Loucy (cell line): ENCODE measurements around the gene THTPA.

Experiments
- CTCF ChIP-seq: fragments of 200-600 bp; sonication (generic); conservative IDR thresholded peaks from 2 replicates; pipeline ENCODE4 v1.5.1; 2014; ENCODE audit warnings: mild to moderate bottlenecking, antibody characterized with exemption, low read length
- EZH2phosphoT487 ChIP-seq: fragments of 200-600 bp; IDR thresholded peaks from 2 replicates; pipeline ENCODE4 v1.6.1; 2018; ENCODE audit warnings: antibody characterized with exemption, mild to moderate bottlenecking, moderate library complexity, borderline replicate concordance

DNA sequence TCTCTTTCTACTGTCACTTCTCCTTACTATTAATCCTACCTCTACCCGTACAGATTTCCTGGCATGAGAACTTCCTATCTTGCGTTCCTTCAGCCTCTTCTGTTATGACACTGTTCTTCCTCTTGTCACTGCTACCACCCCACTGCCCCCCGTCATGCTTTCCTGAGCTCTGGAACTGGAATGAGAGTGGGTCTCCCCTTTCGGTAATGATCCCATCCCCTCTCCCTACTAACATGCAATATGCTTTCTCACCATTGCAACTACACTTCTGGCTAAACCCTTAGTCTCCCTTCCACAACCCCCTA, 16.4 kb downstream of the THTPA start:
- no peak for TF ChIP-seq CTCF
- TF ChIP-seq EZH2phosphoT487: no peak
